GM19452 (cell line): Measurements from ENCODE around the gene DCAF7.

ENCODE experiments used
- ATAC-seq: cut with Tn5 transposase; IDR thresholded peaks from one replicate; pipeline ENCODE4 v1.9.1; 2021; ENCODE audit not compliant: unreplicated experiment

The DCAF7 gene, protein sequence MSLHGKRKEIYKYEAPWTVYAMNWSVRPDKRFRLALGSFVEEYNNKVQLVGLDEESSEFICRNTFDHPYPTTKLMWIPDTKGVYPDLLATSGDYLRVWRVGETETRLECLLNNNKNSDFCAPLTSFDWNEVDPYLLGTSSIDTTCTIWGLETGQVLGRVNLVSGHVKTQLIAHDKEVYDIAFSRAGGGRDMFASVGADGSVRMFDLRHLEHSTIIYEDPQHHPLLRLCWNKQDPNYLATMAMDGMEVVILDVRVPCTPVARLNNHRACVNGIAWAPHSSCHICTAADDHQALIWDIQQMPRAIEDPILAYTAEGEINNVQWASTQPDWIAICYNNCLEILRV

DNA sequence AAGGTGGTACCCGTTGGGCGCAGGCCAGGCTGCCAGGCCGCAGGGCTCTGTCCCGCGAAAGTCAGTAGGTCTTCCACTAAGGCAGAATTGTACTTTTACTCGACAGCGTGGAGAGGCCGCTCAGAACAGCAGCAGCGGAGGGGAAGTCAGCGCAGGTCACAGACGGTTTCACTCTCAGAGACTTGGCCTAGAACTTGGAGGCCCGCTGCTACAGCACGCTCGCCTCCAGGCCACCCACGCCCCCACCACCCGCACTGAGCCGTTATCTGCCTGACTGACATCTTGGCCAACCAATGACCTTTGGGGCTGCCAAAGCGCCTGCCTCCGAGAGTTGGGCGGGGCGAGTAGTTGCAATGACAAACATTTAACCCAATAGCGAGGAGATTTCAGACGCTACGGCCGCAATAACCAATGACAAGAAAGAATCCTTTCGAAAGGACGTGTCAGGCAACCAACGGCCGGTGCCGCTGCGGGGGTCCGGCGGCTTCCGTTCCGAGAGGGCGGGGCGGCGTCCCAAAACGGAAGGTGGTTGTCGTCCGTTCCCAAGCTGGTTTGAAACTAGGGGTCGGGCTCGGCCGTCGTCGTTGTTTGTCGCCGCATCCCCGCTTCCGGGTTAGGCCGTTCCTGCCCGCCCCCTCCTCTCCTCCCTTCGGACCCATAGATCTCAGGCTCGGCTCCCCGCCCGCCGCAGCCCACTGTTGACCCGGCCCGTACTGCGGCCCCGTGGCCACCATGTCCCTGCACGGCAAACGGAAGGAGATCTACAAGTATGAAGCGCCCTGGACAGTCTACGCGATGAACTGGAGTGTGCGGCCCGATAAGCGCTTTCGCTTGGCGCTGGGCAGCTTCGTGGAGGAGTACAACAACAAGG, at the start of gene DCAF7:
Gene DCAF7 (plus strand): TSS at position 532 of the 871 bp plus-strand sequence. CDS start 201 bp downstream, at position 733.
- ATAC-seq, result peak; percentile 95

DNA sequence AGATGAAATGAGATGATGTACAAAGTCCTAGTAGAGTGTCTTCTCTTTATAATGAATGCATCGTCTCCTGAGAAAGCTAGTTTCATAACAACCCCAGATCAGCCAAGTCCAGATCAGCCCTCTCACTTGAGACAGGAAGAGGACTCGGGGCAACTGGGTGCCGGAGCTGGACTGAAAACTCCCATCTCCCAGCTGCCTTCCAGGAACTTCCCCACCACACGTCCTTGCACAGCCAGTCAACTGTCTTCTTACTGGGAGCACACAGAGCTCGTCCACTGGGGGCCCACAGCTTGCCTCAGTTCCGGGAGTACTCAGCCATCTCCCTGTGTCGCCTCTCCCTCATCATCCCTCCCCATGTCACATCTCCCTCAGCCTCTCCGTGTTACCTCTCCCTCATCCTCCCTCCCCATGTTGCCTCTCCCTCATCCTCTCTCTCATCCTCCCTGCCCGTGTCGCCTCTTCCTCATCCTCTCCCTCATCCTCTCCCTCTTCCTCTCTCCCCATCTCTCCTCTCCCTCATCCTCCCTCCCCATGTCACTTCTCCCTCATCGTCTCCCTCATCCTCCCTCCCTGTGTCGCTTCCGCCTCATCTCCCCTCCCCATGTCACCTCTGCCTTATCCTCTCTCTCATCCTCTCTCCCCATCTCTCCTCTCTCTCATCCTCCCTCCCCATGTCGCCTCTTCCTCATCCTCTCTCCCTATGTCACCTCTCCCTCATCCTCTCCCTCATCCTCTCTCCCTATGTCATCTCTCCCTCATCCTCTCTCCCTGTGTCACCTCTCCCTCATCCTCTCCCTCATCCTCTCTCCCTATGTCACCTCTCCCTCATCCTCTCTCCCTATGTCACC, 49.5 kb upstream of the DCAF7 start:
- no peak for ATAC-seq

DNA sequence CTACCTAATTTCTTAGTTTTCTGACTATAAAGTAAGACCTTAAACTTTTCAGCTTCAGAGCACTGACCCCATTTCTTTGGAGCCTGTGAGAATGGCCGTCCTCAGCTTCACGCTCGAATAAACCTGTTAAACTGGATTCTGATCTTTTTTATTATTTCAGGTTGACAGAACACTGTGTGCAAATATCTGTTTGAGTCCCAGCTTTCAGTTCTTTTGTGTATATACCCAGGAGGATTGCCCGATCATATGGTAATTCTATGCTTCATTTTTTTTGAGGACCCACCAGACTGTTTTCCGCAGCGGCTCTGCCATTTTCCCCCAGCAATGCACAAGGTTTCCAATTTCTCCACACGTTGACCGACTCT, 47.0 kb upstream of the DCAF7 start:
- no peak for ATAC-seq

DNA sequence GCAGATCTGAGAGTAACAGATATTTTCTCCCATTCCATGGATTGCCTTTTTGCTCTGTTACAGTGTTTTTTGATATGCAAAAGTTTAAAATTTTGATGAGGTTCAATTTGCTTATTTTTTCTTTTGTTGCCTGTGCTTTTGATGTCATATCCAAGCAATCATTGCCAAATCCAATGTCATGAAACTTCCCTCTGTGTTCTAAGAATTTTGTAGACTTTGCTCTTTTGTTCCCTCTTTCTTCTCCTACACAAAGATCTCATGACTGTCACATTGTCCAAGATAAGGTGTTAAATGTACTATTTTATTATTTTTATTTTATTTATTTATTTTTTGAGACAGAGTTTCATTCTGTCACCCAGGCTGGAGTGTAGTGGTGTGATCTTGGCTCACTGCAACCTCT, 46.0 kb upstream of the DCAF7 start:
- no peak for ATAC-seq

DNA sequence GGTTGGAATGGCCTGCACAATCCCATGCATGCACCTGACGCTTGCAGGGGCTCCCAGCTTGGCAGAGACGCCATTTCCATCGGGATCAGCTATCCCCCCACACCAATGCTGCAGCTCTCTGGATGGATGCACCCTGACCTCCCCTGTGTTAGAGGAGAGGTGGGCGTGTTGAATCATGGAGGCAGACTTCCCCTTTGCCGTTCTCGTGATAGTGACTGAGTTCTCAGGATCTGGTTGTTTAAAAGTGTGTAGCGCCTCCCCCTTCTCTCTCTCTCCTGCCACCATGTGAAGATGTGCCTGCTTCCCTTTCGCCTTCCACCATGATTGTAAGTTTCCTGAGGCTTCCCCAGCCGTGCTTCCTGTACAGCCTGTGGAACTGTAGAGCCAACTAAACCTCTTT, 44.9 kb upstream of the DCAF7 start:
- ATAC-seq, result no peak

DNA sequence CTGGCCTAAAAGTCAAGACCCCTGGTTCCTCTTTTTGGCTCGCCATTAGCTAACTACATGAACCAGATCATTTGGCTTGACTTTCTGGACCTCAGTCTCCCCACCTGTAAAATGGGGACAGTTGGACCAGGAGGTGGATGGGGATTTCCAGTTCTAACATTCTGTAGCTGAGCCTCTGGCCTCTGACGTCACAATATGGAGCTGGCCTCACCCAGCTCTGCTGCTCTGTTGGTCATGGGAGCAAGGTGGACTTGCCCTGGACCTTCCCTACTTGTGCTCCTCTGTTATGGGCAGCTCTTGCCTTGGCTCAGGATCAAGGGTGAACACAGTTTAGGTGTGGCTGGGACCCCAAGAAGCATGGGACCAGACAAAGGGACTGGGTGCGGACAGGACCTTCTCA, 43.6 kb upstream of the DCAF7 start:
- ATAC-seq, result no peak

DNA sequence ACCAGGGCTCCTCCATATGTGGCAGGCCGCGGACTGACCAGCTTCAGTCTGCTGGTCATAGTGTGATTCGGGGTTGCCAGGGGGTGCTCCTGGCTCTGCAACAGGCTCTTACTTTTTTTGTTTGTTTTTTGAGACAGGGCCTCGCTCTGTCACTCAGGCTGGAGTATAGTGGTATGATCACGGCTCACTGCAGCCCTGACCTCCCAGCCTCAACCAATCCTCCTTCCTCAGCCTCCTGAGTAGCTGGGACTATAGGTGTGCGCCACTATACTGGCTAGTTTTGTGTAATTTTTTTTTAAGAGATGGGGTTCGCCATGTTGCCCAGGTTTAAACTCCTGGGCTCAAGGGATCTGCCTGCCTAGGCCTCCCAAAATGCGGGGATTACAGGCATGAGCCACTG, 38.9 kb upstream of the DCAF7 start:
- no peak for ATAC-seq

DNA sequence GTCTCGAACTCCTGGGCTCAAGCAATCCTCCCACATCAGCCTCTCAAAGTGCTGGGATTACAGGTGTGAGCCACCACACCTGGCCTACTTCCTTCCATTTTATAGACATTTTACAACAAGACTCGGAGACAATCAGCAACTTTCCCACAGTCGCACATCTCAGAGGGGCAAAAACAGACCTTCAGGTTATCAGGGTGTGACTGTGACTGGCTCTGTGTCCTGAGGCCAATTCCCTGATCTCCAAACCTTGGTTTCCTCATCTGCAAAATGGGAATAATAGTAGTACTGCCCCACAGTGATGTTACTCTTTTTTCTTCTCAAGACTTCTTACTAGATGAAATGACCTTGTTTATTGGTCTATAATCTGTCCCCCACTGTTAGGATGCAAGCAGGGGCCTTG, 37.9 kb upstream of the DCAF7 start:
- ATAC-seq, result no peak

DNA sequence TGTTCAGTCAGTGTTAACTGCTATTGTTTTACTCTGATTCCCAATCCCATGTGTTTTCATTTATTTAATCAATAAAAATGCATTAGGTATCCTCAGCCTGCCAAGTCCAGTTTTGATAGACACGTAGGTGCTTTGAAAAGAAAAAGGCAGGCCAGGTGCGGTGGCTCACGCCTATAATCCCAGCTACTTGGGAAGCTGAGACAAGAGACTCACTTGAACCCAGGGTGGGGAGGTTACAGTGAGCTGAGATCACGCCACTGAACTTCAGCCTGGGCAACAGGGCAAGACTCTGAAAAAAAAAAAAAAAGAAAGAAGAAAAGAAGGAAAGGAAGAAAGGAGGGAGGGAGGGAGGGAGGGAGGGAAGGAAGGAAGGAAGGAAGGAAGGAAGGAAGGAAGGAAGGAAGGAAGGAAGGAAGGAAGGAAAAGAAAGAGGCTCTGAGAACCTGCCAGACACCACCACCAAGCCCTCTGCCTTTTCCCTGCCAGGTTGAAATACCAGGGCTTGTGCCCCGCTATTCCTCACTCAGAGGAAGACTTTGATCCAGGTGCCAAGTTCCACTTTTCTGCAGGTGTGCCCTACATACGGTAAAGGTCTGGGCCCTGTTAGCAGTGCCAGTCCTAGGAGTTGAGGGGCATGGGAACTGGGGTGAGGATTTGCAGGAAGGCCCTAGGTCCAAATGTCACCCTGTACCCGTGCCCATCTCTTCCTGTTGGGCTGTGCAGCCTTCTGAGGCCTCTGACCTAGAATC, 37.2 kb upstream of the DCAF7 start:
- no peak for ATAC-seq

DNA sequence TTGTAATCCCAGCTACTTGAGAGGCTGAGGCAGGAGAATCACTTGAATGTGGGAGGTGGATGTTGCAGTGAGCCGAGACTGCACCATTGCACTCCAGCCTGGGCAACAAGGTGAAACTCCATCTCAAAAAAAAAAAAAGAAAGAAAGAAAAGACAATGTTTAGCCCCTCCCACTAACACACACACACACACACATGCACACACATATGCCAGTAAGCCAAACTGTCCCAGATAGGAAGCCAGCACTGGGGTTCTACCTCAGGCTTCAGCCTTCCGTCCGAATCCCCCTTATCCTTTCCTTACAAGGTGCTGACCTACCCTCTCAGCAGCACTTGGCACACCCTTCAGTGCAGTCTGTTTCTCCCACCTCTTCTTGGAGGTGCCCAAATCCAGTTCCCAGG, 35.8 kb upstream of the DCAF7 start:
- no peak for ATAC-seq

DNA sequence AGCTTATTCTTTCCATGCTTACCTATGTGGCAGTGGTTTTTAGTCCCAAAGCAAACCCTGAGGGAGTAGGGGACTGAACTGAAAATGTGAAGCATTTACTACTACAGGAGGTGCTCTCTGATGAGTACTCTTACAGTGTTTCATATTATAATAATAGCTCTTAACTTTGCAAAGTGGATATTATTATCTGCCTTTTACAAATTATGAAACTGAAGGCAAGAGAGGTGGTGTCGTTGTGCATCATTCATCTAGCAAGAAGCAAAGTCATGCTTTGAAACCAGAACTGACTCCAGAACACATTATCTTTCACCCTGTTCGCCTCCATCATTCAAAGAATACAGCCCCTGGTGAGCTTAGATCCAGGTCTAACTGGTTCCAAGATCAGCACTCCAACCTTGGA, 35.3 kb upstream of the DCAF7 start:
- ATAC-seq, result no peak

DNA sequence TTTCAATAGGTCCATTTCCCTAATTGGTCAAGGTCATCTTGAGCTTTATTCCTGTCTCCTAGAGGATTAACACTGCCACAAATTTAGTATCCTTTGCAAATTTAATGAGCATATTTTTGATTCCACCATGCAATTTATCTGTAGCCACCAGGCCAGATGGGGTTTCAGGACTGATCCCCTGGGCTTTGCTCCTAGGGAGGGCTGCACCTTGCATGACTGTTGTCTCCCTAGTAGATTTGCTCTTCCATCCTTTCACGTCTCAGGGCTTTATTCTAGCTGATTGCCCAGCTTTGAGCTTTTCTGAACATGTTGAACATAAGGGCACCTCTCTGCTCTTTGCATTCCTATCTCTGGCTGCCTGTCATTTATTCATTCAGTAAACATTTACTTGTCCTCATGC, 34.9 kb upstream of the DCAF7 start:
- no peak for ATAC-seq

DNA sequence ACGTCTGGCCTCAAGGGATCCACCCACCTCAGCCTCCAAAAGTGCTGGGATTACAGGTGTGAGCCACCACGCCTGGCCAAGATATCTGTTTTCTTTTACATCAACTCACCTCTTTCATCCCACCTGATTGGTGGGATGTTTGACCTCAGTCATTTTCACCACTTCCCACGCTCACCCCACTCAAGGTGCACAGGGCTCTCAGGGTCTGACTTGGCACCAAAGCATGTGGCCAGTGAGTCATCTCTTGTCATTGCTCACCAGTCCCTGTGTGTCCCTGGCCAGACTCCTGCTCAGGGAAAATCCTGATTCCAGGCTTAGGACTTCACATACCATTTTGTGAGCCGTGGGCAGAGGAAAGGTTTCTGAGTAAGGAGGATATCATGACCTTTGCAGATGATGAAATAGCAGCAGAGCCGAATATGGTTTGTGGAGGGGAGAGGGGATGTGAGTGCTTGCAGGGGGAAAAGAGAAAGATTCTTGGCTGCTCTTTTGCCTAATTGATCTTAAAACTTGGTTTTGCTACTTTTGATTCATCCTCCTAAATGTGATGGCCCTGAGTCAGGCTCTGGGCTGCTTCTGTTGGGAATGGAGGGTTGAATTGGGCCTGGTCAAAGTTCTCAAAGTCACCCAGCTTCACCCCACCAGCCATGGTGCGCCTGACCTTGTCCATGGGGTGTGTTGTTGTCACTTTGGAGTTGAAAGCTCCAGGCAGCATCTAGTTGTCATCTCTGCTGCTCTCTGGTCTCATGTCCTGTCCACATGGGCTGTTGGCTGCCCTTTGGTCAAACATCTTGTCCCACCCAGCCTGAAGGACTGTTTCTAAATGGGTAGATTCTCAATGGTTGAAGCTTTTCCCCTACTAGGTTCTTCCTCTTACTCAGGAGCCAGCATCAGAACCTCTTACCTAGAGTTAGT, 33.1 kb upstream of the DCAF7 start:
- ATAC-seq, result no peak

DNA sequence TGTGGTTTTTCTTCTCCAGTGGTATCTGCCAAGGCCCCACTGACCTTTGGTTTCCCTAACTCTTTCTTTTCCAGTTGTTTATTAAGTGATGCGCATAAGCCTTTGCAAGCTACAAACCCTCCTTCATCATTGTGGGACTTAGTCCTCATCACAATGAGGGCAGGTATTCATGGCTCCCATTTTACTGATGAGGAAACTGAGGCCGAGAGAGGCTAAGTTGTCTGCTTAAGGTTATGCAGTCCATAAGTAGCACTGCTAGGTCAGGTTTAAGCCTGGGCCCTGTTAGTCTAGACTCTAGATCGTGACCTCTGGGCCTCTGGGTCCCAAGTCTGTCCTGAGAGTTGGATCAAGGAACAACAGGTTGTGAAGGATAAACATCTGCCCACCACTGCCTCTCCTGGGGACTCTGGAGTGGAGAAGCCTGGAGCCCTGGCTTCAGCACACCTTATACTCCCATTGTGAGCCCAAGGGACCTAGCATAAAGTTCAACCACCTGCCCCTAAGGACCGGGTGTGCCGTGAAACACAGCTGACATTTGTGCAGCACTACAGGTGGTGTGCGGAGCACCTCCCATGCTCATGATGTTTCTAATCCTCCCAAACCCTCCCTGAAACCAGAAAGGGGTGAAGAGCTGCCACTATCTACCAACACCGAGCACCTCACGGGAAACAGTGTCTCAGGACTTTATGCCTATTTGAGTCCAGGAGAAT, 32.3 kb upstream of the DCAF7 start:
- ATAC-seq, result no peak

DNA sequence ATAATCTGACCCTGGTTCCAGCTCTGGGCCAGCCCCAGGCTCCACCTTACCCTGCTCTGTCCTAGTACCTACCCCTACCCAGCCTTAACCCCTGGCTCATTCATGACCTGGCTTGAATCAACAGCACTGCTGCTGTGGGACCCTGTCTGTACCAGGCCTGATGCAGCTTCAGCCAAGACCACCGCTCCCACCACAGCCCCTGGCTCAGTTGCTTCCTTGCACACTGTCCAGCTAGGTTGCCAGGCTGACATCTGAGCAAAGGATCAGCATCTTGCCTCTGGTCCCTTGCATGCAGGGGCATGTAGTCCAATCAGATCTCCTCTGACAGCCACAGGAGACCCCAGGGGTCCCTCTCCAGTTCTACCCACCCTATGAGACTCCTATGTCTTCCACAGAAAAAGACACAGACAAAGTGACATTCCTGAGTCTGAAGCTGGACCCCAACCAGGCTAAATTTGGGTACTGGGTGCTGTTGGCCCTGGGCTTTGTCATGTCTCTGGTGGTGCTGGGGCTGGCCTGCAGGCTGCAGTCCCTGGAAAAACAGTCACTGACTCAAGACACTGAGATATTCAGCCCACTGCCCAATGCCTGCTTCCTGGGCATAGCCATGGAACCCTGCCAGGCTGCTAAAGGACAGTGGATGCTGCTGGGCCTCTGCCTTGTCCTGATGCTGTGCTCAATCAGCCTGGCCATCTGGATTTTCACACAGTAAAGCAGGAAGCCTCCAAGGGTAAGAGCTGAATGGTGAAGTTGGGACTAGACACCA, 31.0 kb upstream of the DCAF7 start:
- no peak for ATAC-seq

DNA sequence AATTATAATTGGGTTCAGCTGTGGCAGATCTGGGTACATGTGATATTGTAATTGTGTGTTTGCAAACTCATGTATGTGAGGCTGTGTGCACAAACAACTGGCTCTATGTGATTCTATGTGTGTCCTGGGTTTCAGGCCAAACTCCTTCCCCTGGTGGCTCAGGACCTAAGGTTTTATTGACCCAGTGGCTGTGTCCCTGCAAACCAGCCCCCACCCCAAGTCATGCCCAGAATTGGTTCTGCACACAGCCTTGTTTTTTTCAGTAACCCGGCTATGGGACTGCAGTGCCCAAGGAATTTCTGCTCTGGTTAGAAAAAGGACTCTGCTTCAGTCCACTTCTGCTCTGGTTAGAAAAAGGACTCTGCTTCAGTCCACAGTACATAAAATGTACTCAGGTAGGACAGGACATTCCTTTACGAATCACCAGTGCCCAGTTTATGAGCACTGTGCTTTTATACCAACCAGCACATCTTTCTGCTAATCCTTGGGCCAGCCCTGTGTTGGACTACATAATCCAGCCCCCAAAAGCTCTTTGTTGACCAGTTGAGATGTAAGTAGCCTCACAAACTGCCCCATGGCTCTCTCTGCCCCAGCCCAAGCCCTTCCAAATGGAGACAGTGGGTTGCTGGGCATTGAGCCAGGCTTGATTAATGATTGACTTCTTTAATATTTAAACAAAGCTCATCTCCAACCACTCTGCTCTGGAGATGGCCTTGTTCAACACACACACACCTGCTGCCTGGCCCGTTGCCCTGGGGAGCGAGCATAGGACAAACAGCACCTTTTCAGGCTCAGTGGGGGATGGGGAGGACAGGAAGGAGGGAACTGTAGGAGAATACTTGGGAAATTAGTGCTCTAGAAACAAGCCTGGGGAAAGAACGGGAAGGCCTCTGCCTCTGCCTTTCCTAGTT, 30.1 kb upstream of the DCAF7 start:
- no peak for ATAC-seq

DNA sequence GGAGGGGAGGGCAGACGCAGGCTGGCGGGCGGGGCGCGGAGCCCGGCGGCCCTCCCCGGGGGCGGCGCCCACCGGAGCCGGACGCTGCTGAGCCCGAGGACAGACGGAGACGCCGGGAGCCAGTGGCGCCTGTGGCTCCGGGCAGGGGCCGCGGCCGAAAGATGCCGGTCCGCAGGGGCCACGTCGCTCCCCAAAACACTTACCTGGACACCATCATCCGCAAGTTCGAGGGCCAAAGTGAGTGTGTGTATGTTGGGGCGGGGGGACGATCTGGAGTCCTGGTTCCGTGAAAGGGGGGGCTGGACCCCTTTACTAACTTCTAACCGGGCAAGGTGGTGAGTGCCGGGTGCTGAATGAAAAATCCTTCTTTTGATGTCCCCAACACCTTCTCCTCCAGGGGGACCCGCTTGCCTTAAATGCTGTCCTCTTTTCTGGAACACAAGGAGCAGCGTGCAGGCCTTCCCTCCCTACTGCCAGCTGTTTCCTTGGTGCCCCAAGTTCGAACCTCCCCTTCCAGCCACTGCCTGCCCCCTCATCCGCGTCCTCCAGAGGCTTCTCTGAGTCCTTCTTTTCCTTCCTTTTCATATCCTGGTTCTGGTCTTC, 26.9 kb upstream of the DCAF7 start, which contains the start of gene KCNH6:
Gene KCNH6 (plus strand): TSS at position 106 of the 603 bp plus-strand sequence. CDS start 56 bp downstream, at position 162.
- no peak for ATAC-seq
